Measurements from ENCODE around the gene RPGRIP1. TPM values are rescaled to one million over a fixed set of nuclear protein-coding genes. Genes with fewer than 3 reads are reported as not detected.

The RPGRIP1 gene
- total and polyA plus RNA-seq, 9 of the 15 experiments (the other 6 are each of a cell fraction or from before 2014, with no cell fraction given): 0.47 to 0.95 (median 0.65) TPM; not detected in 1

DNA sequence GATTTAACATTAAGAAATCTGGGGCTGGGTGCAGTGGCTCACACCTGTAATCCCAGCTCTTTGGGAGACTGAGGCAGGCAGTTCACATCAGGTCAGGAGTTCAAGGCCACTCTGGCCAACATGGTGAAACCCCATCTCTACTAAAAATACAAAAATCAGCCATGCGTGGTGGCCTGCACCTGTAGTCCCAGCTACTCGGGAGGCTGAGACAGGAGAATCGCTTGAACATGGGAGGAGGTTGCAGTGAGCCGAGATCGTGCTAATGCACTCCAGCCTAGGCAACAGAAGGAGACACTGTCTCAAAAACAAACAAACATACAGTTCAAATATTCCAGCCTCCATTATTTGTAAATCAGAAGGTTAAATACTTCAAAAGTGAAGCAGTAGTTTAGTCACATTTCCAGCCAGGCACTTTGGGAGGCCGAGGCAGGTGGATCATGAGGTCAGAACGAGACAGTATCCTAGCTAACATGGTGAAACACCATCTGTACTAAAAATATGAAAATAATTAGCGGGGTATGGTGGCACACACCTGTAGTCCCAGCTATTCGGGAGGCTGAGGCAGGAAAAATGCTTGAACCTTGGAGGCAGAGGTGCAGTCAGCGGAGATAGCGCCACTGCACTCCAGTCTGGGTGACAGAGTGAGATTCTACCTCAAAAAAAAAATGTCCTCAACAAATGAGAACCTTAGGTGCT lies 40.9 kb upstream of the RPGRIP1 start:
- H3K4me1 ChIP-seq (replicated peaks in 1 of 2; ENCODE audit: control insufficient read depth in 2 of 2, insufficient read depth in 2 of 2, low read length in 2 of 2): 0 out of 5 replicates have a peak, but pooled peaks cover 0 to 1% of the 10 kb centered on the region in 2 experiments
- DNase-seq (ENCODE audit: extremely low read depth in 1 of 4, low spot score in 3 of 4) (no peak), FAIRE-seq (no peak), ATAC-seq (no peak)
- no peak overlapping the region for H3K4me3 ChIP-seq
- no peaks in the 10 kb centered on the region for H3K9me1 ChIP-seq (ENCODE audit: control insufficient read depth, insufficient read depth, low read length)
- no peak overlapping the region for H3K9ac ChIP-seq (ENCODE audit: insufficient read depth in 1 of 2, low read depth in 2 of 2, low read length in 2 of 2)
- BruUV-seq (replicated peaks): no TSS peak
- H3K27me3 ChIP-seq (ENCODE audit: control insufficient read depth in 2 of 2, insufficient read depth in 2 of 2, low read length in 2 of 2): no peaks in the 10 kb centered on the region
- H3K9me3 ChIP-seq (replicated peaks; ENCODE audit: control insufficient read depth, insufficient read depth, low read depth, low read length): no peaks in the 10 kb centered on the region
- 95% methylated on average over 8 of the region's 11 CpGs for WGBS (ENCODE audit: insufficient coverage, low coverage, missing lambda C conversion rate)
- H4K20me1 ChIP-seq (replicated peaks; ENCODE audit: control insufficient read depth, insufficient read depth, low read length): peaks cover 23% of the 10 kb centered on the region; the same call in 1 of the 2 replicates
- ChIA-PET POLR2A (interaction anchor here (0.6 kb wide), 1 partner anchor 217 kb away, joined by 3 read pairs; the partner anchor contains the start of gene CHD8), CTCF (ENCODE audit: low intra/inter-chr PET ratio) (no interaction called here)
- intact Hi-C loops (cut with micrococcal nuclease) (no loop called here), in situ Hi-C loops (cut with MboI) (no loop called here)
- TF ChIP-seq, protein P1, sequence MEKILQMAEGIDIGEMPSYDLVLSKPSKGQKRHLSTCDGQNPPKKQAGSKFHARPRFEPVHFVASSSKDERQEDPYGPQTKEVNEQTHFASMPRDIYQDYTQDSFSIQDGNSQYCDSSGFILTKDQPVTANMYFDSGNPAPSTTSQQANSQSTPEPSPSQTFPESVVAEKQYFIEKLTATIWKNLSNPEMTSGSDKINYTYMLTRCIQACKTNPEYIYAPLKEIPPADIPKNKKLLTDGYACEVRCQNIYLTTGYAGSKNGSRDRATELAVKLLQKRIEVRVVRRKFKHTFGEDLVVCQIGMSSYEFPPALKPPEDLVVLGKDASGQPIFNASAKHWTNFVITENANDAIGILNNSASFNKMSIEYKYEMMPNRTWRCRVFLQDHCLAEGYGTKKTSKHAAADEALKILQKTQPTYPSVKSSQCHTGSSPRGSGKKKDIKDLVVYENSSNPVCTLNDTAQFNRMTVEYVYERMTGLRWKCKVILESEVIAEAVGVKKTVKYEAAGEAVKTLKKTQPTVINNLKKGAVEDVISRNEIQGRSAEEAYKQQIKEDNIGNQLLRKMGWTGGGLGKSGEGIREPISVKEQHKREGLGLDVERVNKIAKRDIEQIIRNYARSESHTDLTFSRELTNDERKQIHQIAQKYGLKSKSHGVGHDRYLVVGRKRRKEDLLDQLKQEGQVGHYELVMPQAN (IDR thresholded peaks at IDR 0.05; ENCODE audit: borderline replicate concordance): no peak
- no peak for TF ChIP-seq ZC3H11A (IDR thresholded peaks at IDR 0.05; ENCODE audit: low read depth, low read length)
- TF ChIP-seq, protein P2, sequence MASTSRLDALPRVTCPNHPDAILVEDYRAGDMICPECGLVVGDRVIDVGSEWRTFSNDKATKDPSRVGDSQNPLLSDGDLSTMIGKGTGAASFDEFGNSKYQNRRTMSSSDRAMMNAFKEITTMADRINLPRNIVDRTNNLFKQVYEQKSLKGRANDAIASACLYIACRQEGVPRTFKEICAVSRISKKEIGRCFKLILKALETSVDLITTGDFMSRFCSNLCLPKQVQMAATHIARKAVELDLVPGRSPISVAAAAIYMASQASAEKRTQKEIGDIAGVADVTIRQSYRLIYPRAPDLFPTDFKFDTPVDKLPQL (IDR thresholded peaks at IDR 0.05; ENCODE audit: extremely low read depth, insufficient read length): no peak
- TF ChIP-seq, protein P3, sequence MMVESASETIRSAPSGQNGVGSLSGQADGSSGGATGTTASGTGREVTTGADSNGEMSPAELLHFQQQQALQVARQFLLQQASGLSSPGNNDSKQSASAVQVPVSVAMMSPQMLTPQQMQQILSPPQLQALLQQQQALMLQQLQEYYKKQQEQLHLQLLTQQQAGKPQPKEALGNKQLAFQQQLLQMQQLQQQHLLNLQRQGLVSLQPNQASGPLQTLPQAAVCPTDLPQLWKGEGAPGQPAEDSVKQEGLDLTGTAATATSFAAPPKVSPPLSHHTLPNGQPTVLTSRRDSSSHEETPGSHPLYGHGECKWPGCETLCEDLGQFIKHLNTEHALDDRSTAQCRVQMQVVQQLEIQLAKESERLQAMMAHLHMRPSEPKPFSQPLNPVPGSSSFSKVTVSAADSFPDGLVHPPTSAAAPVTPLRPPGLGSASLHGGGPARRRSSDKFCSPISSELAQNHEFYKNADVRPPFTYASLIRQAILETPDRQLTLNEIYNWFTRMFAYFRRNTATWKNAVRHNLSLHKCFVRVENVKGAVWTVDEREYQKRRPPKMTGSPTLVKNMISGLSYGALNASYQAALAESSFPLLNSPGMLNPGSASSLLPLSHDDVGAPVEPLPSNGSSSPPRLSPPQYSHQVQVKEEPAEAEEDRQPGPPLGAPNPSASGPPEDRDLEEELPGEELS (CRISPR knock-in tag; IDR thresholded peaks at IDR 0.05; ENCODE audit: borderline replicate concordance): no peak
- TF ChIP-seq TEAD1 (CRISPR knock-in tag; IDR thresholded peaks at IDR 0.05): no peak
- 0 out of 2 replicates have a peak, but pooled peaks have one; percentile 4 for TF ChIP-seq SUPT5H (IDR thresholded peaks at IDR 0.05)
- TF ChIP-seq, protein P4, sequence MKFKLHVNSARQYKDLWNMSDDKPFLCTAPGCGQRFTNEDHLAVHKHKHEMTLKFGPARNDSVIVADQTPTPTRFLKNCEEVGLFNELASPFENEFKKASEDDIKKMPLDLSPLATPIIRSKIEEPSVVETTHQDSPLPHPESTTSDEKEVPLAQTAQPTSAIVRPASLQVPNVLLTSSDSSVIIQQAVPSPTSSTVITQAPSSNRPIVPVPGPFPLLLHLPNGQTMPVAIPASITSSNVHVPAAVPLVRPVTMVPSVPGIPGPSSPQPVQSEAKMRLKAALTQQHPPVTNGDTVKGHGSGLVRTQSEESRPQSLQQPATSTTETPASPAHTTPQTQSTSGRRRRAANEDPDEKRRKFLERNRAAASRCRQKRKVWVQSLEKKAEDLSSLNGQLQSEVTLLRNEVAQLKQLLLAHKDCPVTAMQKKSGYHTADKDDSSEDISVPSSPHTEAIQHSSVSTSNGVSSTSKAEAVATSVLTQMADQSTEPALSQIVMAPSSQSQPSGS (CRISPR knock-in tag; IDR thresholded peaks at IDR 0.05): no peak
- H2AFZ ChIP-seq (ENCODE audit: low read depth, low read length): no peak overlapping the region
- H3K79me2 ChIP-seq (ENCODE audit: control insufficient read depth, insufficient read depth, low read length): peaks cover 100% of the 10 kb centered on the region
- H3K36me3 ChIP-seq (ENCODE audit: control insufficient read depth, insufficient read depth, low read length): peaks cover 97% of the 10 kb centered on the region
- H3K4me2 ChIP-seq (ENCODE audit: insufficient read depth, low read length): no peak overlapping the region
- H3K27ac ChIP-seq (ENCODE audit: extremely low read depth, low read depth, low read length): no peak overlapping the region
